NOMO-1 treated with dmso at 0.1 percent for 144 hours (cell line): ENCODE measurements around the gene KLHL30.
A peak's percentile ranks its signal among the peaks of the same experiment; 100 is the strongest.

Experiments used
- DNase-seq: peaks from one replicate; lab custom pipeline; 2025; ENCODE audit not compliant: unreplicated experiment; lab: John Stamatoyannopoulos, UW

KLHL30 gene

GRCh38 chr2:238144262-238144661, 5.8 kb downstream of the KLHL30 start:
- DNase-seq = no peak

DNA sequence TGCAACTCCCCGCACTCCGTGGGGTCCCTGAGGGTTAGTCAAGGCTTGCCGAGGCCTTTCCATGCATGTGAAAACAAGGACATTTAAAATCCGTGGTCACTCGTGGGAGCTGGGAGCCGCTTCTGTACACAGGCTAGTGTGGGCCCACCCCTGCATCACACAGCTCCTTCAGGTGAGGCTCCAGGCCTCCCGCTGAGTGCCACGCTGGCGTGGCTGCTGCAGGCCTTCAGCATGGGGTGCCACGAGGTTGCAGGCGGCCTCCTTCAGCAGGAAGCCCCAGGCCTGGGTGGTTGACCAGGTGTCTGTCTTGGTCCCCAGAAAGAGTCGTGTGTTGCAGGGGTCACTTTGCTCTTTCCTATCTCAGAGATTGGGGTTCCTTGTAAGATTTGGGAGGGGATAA, 6.6 kb downstream of the KLHL30 start:
- DNase-seq = no peak

GRCh38 chr2:238145851-238146250, 7.4 kb downstream of the KLHL30 start:
- no peak for DNase-seq

DNA sequence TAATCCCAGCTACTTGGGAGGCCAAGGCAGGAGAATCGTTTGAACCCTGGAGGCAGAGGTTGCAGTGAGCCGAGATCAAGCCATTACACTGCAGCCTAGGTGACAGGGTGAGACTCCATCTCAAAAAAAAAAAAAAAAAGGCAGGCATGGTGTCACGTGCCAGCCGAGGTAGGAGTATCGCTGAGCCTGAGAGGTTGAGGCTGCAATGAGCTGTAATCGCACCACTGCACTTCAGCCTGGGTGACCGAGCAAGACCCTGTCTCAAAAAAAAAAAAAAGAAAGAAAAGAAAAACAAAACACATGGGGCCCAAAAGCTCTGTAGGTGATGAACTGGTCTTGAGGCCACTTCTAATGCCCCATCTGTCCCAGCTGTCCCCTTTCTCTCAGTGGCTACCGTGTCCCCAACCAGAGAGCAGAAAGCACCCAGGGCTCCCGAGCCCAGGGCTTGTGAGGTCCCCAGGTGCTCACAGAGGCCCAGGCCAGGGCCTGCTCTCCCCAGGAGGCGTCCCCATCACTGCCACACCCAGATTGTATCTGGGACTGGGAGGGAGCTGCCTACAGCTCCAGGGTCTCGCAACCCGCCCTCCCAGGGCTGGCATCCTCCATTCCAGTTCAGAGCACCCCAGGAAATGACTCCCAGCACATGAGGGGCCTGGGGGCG, 8.5 kb downstream of the KLHL30 start:
- no peak for DNase-seq

- DNase-seq = no peak
These were observed 10.5 kb downstream of the KLHL30 start for GRCh38 chr2:238148981-238149380.

DNA sequence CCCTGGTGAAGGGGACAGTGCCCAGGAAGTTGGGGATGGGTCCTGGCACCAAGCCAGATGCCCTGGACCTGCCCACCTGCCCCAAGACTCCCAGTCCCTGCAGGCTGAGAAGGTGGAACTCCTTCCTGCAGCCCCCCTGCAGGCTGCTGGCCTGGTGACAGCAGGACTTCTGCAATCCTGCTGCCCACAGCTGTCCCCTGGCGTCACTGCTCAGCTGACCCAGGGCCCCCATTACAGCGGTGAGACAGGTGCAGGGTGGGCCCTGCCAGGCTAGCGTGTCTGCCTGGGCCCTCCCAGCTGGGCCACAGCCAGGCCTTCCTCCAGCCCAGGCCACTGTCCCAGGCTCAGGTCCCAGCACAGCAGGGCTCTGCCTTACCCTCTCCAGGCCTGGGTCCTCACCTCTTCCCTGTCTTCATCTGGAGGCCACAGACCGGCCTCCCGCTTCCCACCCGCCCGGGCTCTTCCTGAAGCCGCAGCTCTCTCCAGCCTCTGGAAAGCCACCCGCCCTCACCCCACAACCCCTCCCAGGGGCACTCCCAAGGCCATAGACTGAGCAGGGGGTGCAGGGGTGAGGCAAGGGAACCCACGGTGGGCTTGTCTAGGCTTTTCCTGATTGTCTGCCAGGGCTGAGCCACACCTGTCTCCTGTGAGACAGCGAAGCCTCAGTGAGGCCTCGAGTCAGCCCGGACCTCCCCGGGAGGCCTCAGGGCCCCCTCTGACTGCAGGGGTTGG, 11.5 kb downstream of the KLHL30 start:
- DNase-seq = no peak

GRCh38 chr2:238150686-238151085, 12.2 kb downstream of the KLHL30 start:
- DNase-seq = no peak

GRCh38 chr2:238151205-238151604, 12.7 kb downstream of the KLHL30 start:
- DNase-seq = no peak

DNA sequence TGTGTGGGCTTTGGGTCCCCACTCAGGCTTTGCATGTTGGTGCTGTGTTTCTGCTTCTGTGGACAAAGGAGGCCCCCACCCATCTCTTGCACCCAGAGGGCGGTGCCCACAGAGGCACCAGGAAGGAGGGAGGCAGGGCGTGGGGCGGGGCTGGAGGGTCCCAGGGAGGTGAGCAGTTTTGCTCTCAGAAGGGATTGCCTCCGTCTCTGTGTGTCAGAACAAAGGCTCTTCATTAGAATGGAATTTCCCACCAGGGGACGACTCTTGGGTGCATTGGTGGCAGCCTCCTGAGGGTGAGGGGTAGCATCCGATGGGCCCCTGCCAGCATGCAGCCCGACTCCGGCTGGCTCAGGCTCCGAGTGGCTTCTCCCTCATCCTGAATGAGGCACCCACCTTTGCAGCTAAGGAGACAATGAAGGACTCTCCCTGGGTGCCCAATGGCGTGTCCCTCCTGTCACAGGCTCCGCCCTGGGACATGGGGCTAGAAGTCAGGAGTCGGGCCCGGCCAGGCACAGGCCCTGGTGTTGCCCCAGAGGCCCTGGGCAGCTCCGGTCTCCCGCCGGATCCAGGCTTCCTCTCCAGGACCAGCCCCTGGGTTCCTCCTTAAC, 13.3 kb downstream of the KLHL30 start:
- DNase-seq = no peak

DNA sequence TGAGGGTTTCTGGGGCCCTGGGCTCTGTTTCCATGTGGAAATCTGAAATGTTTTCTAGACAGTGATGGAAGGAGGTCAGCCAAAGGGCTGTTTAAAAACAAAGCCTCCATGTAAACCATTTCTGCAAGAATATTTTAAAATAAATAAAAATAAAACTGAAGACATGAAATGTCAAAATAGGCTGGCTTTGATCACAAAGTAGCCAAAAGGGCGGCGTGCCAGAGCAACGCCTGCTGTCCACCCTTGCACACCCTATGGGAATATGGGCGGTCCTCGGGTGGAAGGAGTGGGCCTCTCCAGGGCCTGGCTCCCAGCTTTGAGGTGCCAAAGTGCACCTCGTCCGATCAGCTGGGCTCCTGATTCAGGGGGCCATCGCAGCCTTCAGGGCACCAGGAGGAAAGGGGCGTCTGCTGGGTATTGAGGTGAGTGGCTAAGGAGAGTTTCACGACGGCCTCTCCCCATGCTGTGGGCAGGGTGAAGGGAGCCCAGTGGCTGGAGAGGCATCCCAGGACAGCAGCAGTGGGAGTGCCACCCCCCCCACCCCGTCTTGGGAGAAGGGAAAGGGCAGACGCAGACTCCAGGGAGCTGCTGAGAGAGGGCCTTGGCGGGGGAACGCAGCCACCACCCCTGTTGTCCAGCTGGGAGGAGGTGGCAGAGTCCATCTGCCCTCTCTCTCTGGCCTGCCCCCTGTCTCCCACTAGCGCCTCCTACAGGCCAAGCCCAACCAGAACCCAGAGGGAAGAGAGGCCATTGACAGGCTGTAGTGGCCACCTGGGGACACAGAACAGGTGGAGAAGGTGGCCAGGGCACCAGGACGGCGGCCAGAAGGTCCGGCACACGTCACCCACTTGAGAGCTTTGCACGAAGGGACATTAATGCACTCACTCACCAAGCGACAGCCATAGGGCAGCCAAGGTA, 14.6 kb downstream of the KLHL30 start:
- DNase-seq = no peak

DNA sequence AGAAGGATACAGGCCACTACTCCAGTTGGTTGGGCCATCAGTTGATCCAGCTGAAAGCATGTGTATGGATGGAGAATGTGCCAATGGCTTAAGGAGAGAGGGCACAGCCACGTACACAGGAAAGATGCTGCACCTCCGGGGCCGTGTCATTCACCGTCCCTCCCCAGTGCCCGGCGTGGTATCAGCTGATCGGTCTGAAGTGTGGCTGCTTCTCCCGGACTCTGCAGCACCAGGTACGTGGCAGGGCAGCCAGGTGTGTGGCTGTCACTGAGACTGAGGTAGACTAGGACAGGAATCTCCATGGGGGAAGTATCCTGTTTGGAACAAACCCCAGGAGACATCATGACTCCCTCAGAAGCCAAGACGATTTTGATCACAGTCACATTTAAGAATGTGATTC, 16.1 kb downstream of the KLHL30 start:
- no peak for DNase-seq

DNA sequence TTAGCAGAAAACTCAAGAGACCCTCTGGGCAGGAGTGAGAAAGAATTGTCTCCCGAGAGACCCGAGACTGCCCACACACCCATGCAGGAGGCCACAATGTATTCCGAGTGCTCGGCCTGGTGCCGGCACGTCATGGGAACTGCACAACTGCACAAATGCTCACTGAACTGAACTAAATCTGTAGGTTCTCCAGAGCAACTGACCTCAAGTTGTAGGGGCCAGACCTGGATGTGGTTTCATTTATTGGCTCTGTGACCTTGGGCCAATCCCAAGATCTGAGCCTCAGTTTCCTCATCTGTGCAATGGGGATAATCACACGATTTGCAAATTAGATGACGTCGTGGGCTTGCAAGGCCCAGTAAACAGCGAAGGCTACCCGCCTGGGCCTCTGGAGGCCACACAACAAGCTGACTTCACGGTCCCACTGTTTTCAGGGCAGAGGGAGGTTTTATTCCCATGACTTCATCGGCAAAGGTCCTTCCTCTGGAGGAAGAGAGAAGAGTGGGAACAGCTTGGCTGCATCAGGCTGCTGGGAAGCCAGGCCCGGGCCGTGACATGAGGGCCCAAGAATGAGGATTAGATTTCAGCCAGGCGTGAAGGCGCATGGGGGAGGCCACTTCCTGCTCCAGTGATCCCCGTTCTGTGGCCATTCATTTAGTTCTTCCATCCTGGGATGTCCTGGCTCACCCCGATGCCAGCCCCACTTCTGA, 16.7 kb downstream of the KLHL30 start:
- DNase-seq = no peak

DNA sequence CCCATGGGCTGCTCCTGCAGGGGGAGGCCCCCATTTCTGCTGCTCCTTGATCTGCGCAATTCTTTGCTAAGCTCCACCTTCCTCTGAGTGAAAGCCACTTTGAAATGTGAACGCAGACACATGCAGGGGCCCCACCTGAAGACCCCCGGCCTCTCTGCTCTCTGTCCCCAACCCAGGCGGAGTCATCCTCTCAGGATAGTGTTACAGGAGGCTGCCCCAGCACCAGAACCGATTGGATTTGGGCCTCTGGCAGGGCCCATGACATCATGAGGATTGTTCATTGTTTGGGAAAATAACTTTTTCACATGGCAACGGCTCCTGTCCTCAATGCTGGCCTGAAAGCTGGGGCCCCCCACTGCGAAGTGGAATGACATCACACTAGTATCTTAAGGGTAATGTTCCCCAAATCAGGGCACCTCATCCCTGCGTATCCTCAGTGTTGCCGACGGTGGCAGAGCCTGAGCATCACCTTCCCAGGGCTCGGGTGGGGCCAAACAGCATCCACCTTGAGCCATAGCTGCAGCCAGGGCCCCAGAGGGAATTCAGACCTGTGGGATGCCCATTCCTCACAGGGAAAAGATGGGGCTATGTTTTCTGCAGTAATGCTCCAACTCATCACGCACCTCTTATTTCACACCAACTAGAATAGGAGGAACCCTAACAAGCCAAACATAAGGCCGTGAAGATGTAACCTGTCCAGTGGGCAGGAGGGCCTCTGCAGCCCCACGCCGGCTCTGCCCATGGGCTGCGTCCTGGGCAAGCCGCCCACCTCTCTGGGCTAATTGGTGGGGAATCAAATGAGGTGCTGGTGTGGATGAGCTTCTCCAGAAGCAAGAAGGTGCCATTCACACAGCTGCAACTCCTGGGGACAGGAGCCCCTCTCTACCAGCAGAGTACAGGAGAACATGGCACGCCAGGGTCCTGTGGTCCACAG, 17.6 kb downstream of the KLHL30 start:
- no peak for DNase-seq

DNA sequence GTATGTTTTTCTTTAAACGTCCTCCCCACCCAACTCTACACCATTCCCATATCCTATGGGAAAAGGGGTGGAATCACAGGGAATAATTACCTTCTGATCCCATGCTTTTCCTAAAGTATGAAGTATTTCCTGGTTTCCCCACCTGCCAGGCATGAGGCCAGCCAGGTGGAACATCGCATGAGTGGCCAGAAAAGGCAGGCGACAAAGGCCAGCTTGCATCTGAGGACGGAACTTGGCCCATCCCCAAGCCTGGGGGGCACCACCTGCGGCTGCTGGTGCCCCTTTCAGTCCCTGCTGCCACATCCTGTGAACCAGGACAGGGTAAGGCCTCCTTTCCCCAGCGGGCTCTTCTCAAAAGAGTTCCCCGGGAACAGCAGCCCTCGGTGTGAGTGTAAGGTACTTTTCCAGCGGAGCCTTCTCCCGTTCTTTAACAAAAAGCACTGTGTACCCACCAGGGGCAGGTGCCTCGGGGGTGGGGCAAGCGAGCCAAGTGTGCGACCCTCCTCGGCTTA, 19.1 kb downstream of the KLHL30 start:
- DNase-seq = no peak

GRCh38 chr2:238158018-238158508, 19.6 kb downstream of the KLHL30 start:
- DNase-seq = no peak

GRCh38 chr2:238158509-238159070, 20.1 kb downstream of the KLHL30 start, which contains the start of gene ERFE:
ERFE (plus strand) TSS chr2:238158970; CDS start chr2:238159008, 38 bp downstream.
- DNase-seq = peak; percentile 10

GRCh38 chr2:238159071-238159539, 20.6 kb downstream of the KLHL30 start:
- DNase-seq = no peak

GRCh38 chr2:238159661-238160205, 21.3 kb downstream of the KLHL30 start:
- no peak for DNase-seq
